ENCODE data around the gene LEMD3.

LEMD3 gene

DNA sequence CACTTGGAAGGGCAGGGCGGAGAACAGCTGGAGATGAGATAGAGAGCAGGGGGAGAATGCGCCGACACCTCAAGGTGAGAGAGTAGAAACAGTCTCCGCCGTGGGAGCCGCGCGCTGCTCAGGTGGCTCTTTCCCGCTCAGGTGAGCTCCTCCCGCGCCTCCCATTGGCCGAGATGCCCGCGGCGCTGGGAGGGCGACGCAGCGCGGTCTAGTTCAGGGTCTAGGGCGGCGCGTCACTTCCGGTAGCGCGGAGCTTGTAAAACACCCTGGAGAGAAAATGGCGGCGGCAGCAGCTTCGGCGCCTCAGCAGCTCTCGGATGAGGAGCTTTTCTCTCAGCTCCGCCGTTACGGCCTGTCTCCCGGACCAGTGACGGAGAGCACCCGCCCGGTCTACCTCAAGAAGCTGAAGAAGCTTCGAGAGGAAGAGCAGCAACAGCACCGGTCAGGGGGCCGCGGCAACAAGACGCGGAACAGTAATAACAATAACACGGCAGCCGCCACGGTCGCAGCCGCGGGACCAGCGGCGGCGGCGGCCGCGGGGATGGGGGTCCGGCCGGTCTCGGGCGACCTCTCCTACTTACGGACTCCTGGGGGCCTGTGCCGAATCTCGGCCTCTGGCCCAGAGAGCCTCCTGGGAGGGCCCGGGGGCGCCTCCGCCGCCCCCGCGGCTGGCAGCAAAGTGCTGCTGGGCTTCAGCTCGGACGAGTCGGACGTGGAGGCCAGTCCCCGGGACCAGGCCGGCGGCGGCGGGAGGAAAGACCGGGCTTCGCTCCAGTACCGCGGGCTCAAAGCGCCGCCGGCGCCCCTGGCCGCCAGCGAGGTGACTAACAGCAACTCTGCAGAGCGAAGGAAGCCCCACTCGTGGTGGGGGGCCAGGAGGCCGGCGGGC lies at the start of gene LEMD3:
Gene LEMD3, plus strand, starts transcription at position 264 of the 889 bp plus-strand sequence. Its CDS starts 14 bp downstream, at position 278.
- Histone ChIP-seq H3K4me1 (ENCODE audit: control insufficient read depth, insufficient read depth, low read length) (peaks cover 14% of the 10 kb centered on the region), H3K9me3 (ENCODE audit: control insufficient read depth, insufficient read depth, low read depth, low read length) (no peaks in the 10 kb centered on the region), H3K27ac (ENCODE audit: low read depth, low read length) (peak within 1 kb of the TSS; percentile 96), H3K27me3 (ENCODE audit: control insufficient read depth, insufficient read depth, low read length) (peaks cover 16% of the 10 kb centered on the region), H3K9ac (ENCODE audit: low read length) (peak within 1 kb of the TSS; percentile 94), H3K4me3 (ENCODE audit: low read depth, low read length) (peak within 1 kb of the TSS; percentile 98), H3K36me3 (ENCODE audit: control insufficient read depth, insufficient read depth, low read length) (0 out of 2 replicates have a peak, but pooled peaks cover 5% of the 10 kb centered on the region)

DNA sequence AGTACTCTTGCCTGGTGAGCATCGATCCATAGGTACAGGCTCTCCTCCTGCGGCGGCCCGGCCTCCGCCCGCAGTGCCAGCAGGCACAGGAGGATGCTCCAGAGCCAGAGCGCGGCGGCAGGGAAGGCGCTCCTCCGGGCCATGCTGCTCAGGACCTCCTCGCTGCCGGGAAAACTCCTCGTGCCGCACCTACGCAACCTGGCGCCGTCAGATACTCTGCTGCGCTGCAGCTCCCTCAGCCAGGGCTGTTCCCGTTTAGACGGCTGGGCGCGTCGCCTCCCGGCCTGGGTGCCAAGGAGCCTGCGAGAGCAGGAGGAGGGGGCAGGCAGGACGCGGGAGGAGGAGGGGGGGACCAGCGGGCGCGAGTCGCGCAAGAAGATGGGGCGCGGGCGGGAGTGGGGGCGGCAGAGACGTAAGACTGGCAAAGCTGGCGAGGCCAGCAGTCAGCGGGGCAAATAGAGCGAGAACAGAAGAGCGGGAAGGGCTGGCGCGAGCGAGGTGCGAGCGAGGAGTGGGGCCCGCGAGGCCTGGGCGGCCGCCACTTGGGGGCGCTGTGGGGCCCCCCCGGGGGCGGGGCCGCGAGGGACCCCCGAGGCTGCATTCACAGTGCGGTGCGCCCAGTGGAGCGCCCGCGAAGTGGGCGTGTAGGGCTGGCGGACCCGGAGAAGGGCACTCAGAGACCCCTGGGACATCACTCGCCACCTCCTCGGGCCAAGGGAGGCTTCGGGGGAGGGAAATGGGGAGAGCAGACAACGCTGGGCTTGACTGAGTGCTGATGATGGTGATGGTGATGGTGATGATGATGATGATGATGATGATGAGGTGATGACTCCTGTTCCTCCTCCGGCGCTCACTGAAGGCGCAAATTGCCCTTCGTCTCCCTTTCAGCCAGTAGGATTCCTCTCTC lies 48.1 kb upstream of the LEMD3 start, which contains the start of gene WIF1:
Gene WIF1, minus strand, starts transcription at position 257 of the 907 bp plus-strand sequence. Its CDS starts 114 bp downstream, at position 143.
- no peak within 1 kb of the TSS for H3K9ac ChIP-seq (ENCODE audit: low read length)
- no peaks in the 10 kb centered on the region for H3K9me3 ChIP-seq (ENCODE audit: control insufficient read depth, insufficient read depth, low read depth, low read length)
- no peak within 1 kb of the TSS for H3K27ac ChIP-seq (ENCODE audit: low read depth, low read length)
- H3K36me3 ChIP-seq (ENCODE audit: control insufficient read depth, insufficient read depth, low read length) = no peaks in the 10 kb centered on the region
- H3K4me3 ChIP-seq (ENCODE audit: low read depth, low read length) = peak within 1 kb of the TSS; percentile 52
- no peaks in the 10 kb centered on the region for H3K4me1 ChIP-seq (ENCODE audit: control insufficient read depth, insufficient read depth, low read length)
- H3K27me3 ChIP-seq (ENCODE audit: control insufficient read depth, insufficient read depth, low read length) = peaks cover 72% of the 10 kb centered on the region

GRCh38 chr12:65121956-65122469 lies 47.4 kb upstream of the LEMD3 start:
- no peaks in the 10 kb centered on the region for H3K36me3 ChIP-seq (ENCODE audit: control insufficient read depth, insufficient read depth, low read length)
- H3K4me1 ChIP-seq (ENCODE audit: control insufficient read depth, insufficient read depth, low read length) = no peaks in the 10 kb centered on the region
- no peaks in the 10 kb centered on the region for H3K9me3 ChIP-seq (ENCODE audit: control insufficient read depth, insufficient read depth, low read depth, low read length)
- no peak overlapping the region for H3K27ac ChIP-seq (ENCODE audit: low read depth, low read length)
- no peak overlapping the region for H3K9ac ChIP-seq (ENCODE audit: low read length)
- H3K4me3 ChIP-seq (ENCODE audit: low read depth, low read length) = peak overlapping the region; percentile 52
- H3K27me3 ChIP-seq (ENCODE audit: control insufficient read depth, insufficient read depth, low read length) = peaks cover 78% of the 10 kb centered on the region

- Histone ChIP-seq H3K9ac (ENCODE audit: low read length) (no peak overlapping the region), H3K4me1 (ENCODE audit: control insufficient read depth, insufficient read depth, low read length) (no peaks in the 10 kb centered on the region), H3K27ac (ENCODE audit: low read depth, low read length) (no peak overlapping the region), H3K27me3 (ENCODE audit: control insufficient read depth, insufficient read depth, low read length) (peaks cover 75% of the 10 kb centered on the region), H3K36me3 (ENCODE audit: control insufficient read depth, insufficient read depth, low read length) (no peaks in the 10 kb centered on the region), H3K4me3 (ENCODE audit: low read depth, low read length) (no peak overlapping the region), H3K9me3 (ENCODE audit: control insufficient read depth, insufficient read depth, low read depth, low read length) (no peaks in the 10 kb centered on the region)
Observed at GRCh38 chr12:65122703-65123102, 46.7 kb upstream of the LEMD3 start.

DNA sequence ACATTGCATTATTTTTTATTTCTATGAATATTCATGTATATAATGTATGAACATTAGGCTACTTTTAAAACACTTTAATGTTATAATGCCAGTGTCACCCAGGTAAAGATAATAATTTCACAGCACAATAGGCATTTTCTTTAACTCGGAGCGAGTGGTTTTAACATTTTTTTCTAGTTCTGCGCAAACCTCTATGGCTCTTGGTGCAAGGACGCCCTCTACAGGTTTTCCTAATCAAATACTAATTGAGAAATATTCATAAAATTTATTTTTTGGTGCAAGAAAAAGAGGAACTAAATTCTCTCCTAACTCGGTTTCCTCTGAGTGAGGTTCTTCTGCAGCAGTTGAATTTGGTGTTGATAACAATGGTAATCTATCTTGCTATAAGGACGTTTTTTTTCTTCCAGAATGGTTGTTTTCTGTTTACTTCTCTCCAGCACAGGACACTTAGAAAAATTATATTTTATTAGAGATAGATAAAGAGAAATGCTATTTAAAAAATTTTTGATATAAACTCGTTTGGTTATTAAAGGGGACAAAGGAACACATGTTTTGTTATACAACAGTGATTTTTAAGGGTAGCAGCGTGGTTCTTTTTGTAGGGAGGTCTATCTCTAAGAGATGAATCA lies 45.8 kb upstream of the LEMD3 start:
- H3K4me3 ChIP-seq (ENCODE audit: low read depth, low read length) = no peak overlapping the region
- no peaks in the 10 kb centered on the region for H3K4me1 ChIP-seq (ENCODE audit: control insufficient read depth, insufficient read depth, low read length)
- H3K9ac ChIP-seq (ENCODE audit: low read length) = no peak overlapping the region
- no peak overlapping the region for H3K27ac ChIP-seq (ENCODE audit: low read depth, low read length)
- H3K27me3 ChIP-seq (ENCODE audit: control insufficient read depth, insufficient read depth, low read length) = peaks cover 69% of the 10 kb centered on the region
- no peaks in the 10 kb centered on the region for H3K9me3 ChIP-seq (ENCODE audit: control insufficient read depth, insufficient read depth, low read depth, low read length)
- H3K36me3 ChIP-seq (ENCODE audit: control insufficient read depth, insufficient read depth, low read length) = no peaks in the 10 kb centered on the region

DNA sequence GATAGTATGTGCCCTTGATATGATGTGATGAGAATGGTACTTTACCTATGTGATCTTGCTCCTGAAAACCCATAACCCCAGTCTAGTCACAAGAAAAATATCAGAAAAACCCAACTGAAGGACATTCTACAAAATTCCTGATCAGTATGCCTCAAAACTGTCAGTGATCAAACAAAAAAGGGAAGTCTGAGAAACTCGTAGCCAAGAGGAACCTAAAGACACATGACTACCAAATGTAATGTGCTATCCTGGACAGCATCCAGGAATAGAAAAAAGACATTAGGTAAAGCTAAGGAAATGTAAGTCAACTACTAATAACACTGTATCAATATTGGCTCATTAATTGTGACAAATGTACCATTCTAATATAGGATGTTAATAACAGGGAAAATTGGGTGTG lies 44.1 kb upstream of the LEMD3 start:
- no peak overlapping the region for H3K4me3 ChIP-seq (ENCODE audit: low read depth, low read length)
- peaks cover 52% of the 10 kb centered on the region for H3K27me3 ChIP-seq (ENCODE audit: control insufficient read depth, insufficient read depth, low read length)
- H3K27ac ChIP-seq (ENCODE audit: low read depth, low read length) = no peak overlapping the region
- H3K36me3 ChIP-seq (ENCODE audit: control insufficient read depth, insufficient read depth, low read length) = no peaks in the 10 kb centered on the region
- H3K9me3 ChIP-seq (ENCODE audit: control insufficient read depth, insufficient read depth, low read depth, low read length) = no peaks in the 10 kb centered on the region
- H3K4me1 ChIP-seq (ENCODE audit: control insufficient read depth, insufficient read depth, low read length) = no peaks in the 10 kb centered on the region
- H3K9ac ChIP-seq (ENCODE audit: low read length) = no peak overlapping the region

GRCh38 chr12:65125975-65126374 lies 43.4 kb upstream of the LEMD3 start:
- Histone ChIP-seq H3K9me3 (ENCODE audit: control insufficient read depth, insufficient read depth, low read depth, low read length) (no peaks in the 10 kb centered on the region), H3K27me3 (ENCODE audit: control insufficient read depth, insufficient read depth, low read length) (peaks cover 45% of the 10 kb centered on the region), H3K27ac (ENCODE audit: low read depth, low read length) (no peak overlapping the region), H3K4me3 (ENCODE audit: low read depth, low read length) (no peak overlapping the region), H3K4me1 (ENCODE audit: control insufficient read depth, insufficient read depth, low read length) (no peaks in the 10 kb centered on the region), H3K36me3 (ENCODE audit: control insufficient read depth, insufficient read depth, low read length) (no peaks in the 10 kb centered on the region), H3K9ac (ENCODE audit: low read length) (no peak overlapping the region)

- Histone ChIP-seq H3K9ac (ENCODE audit: low read length) (no peak overlapping the region), H3K27me3 (ENCODE audit: control insufficient read depth, insufficient read depth, low read length) (peaks cover 40% of the 10 kb centered on the region), H3K9me3 (ENCODE audit: control insufficient read depth, insufficient read depth, low read depth, low read length) (no peaks in the 10 kb centered on the region), H3K4me3 (ENCODE audit: low read depth, low read length) (no peak overlapping the region), H3K36me3 (ENCODE audit: control insufficient read depth, insufficient read depth, low read length) (no peaks in the 10 kb centered on the region), H3K4me1 (ENCODE audit: control insufficient read depth, insufficient read depth, low read length) (no peaks in the 10 kb centered on the region), H3K27ac (ENCODE audit: low read depth, low read length) (no peak overlapping the region)
Observed at GRCh38 chr12:65126482-65126881, 42.9 kb upstream of the LEMD3 start.

GRCh38 chr12:65133879-65134278 lies 35.5 kb upstream of the LEMD3 start:
- Histone ChIP-seq H3K9ac (ENCODE audit: low read length) (no peak overlapping the region), H3K4me3 (ENCODE audit: low read depth, low read length) (no peak overlapping the region), H3K9me3 (ENCODE audit: control insufficient read depth, insufficient read depth, low read depth, low read length) (no peaks in the 10 kb centered on the region), H3K36me3 (ENCODE audit: control insufficient read depth, insufficient read depth, low read length) (no peaks in the 10 kb centered on the region), H3K4me1 (ENCODE audit: control insufficient read depth, insufficient read depth, low read length) (no peaks in the 10 kb centered on the region), H3K27ac (ENCODE audit: low read depth, low read length) (no peak overlapping the region), H3K27me3 (ENCODE audit: control insufficient read depth, insufficient read depth, low read length) (peaks cover 11% of the 10 kb centered on the region; the same call in 1 of the 2 replicates)

DNA sequence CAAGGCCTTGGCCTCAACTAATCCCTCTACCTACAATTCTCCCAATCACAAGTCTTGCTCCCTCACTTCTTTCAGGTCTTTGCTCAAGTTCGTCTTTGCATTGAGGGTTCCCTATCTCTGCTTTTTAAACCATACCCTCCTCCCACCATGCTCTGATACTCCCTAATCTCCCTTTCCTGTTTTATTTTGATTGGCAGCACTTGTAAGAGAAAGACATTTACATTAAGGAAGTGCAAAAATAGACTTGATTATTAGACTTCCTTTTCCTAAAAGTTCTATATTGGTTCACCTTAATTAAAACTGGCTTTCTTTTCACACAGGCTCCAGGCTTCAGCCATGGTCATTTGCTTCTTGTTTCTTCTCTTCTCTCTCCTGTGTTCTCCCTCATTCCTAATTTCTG lies 30.0 kb upstream of the LEMD3 start:
- no peak overlapping the region for H3K9ac ChIP-seq (ENCODE audit: low read length)
- H3K27ac ChIP-seq (ENCODE audit: low read depth, low read length) = no peak overlapping the region
- H3K9me3 ChIP-seq (ENCODE audit: control insufficient read depth, insufficient read depth, low read depth, low read length) = no peaks in the 10 kb centered on the region
- no peaks in the 10 kb centered on the region for H3K4me1 ChIP-seq (ENCODE audit: control insufficient read depth, insufficient read depth, low read length)
- no peak overlapping the region for H3K4me3 ChIP-seq (ENCODE audit: low read depth, low read length)
- no peaks in the 10 kb centered on the region for H3K36me3 ChIP-seq (ENCODE audit: control insufficient read depth, insufficient read depth, low read length)
- H3K27me3 ChIP-seq (ENCODE audit: control insufficient read depth, insufficient read depth, low read length) = no peaks in the 10 kb centered on the region
